ENCODE measurements around the gene BUB3. TPM values are rescaled to one million over a fixed set of nuclear protein-coding genes. Genes with fewer than 3 reads are reported as not detected.

BUB3 gene
- total RNA-seq, 3 donors from 2014 or later (not counting 1 experiment from before 2014, with no cell fraction given): 122 to 145 (median 125) TPM

- DNase-seq (peak in 1 of 2 donors; percentile 44), ATAC-seq (no peak)
- Mint-ChIP-seq H3K4me3 (no peak overlapping the region), H3K4me1 (peaks cover 7 to 21% of the 10 kb centered on the region in 2 donors), H3K27me3 (ENCODE audit: low read depth in 2 of 2) (peaks cover 73 to 77% of the 10 kb centered on the region in 2 donors), H3K27ac (no peak overlapping the region), H3K9me3 (no peaks in the 10 kb centered on the region), H3K36me3 (no peaks in the 10 kb centered on the region)
- whole genome bisulfite sequencing (ENCODE audit: insufficient coverage): 5% methylated on average over 29 of the region's 29 CpGs
- intact Hi-C loops (cut with micrococcal nuclease): no loop called here
- Histone ChIP-seq H3K27ac (ENCODE audit: low read length) (no peak overlapping the region), H3K4me1 (ENCODE audit: control insufficient read depth, insufficient read depth, low read length) (peaks cover 41% of the 10 kb centered on the region), H3K9me3 (ENCODE audit: control insufficient read depth, insufficient read depth, low read length) (no peaks in the 10 kb centered on the region), H3K27me3 (ENCODE audit: control insufficient read depth, insufficient read depth, low read length) (peaks cover 83% of the 10 kb centered on the region), H3K4me3 (ENCODE audit: low read length) (no peak overlapping the region), H3K36me3 (ENCODE audit: control insufficient read depth, insufficient read depth, low read length) (no peaks in the 10 kb centered on the region)
- TF ChIP-seq, protein P1, sequence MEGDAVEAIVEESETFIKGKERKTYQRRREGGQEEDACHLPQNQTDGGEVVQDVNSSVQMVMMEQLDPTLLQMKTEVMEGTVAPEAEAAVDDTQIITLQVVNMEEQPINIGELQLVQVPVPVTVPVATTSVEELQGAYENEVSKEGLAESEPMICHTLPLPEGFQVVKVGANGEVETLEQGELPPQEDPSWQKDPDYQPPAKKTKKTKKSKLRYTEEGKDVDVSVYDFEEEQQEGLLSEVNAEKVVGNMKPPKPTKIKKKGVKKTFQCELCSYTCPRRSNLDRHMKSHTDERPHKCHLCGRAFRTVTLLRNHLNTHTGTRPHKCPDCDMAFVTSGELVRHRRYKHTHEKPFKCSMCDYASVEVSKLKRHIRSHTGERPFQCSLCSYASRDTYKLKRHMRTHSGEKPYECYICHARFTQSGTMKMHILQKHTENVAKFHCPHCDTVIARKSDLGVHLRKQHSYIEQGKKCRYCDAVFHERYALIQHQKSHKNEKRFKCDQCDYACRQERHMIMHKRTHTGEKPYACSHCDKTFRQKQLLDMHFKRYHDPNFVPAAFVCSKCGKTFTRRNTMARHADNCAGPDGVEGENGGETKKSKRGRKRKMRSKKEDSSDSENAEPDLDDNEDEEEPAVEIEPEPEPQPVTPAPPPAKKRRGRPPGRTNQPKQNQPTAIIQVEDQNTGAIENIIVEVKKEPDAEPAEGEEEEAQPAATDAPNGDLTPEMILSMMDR (IDR thresholded peaks at IDR 0.05): no peak
Observed at GRCh38 chr10:123144697-123145541, 9.3 kb upstream of the BUB3 start.

- Mint-ChIP-seq H3K36me3 (no peaks in the 10 kb centered on the region), H3K27me3 (ENCODE audit: low read depth in 2 of 2) (peaks cover 71 to 73% of the 10 kb centered on the region in 2 donors), H3K27ac (no peak overlapping the region), H3K4me1 (peaks cover 7 to 24% of the 10 kb centered on the region in 2 donors), H3K9me3 (no peaks in the 10 kb centered on the region), H3K4me3 (no peak overlapping the region)
- no peak for DNase-seq
- WGBS (ENCODE audit: insufficient coverage): 10% methylated on average over 14 of the region's 14 CpGs
- peaks cover 47% of the 10 kb centered on the region for H3K4me1 ChIP-seq (ENCODE audit: control insufficient read depth, insufficient read depth, low read length)
- intact Hi-C loops (cut with micrococcal nuclease): no loop called here
- ATAC-seq: no peak
- H3K27me3 ChIP-seq (ENCODE audit: control insufficient read depth, insufficient read depth, low read length): peaks cover 83% of the 10 kb centered on the region
- H3K27ac ChIP-seq (ENCODE audit: low read length): no peak overlapping the region
- no peak overlapping the region for H3K4me3 ChIP-seq (ENCODE audit: low read length)
- no peaks in the 10 kb centered on the region for H3K36me3 ChIP-seq (ENCODE audit: control insufficient read depth, insufficient read depth, low read length)
- TF ChIP-seq, protein P1 (IDR thresholded peaks at IDR 0.05): no peak
- no peaks in the 10 kb centered on the region for H3K9me3 ChIP-seq (ENCODE audit: control insufficient read depth, insufficient read depth, low read length)
Observed at GRCh38 chr10:123145542-123146012, 8.6 kb upstream of the BUB3 start.

DNA sequence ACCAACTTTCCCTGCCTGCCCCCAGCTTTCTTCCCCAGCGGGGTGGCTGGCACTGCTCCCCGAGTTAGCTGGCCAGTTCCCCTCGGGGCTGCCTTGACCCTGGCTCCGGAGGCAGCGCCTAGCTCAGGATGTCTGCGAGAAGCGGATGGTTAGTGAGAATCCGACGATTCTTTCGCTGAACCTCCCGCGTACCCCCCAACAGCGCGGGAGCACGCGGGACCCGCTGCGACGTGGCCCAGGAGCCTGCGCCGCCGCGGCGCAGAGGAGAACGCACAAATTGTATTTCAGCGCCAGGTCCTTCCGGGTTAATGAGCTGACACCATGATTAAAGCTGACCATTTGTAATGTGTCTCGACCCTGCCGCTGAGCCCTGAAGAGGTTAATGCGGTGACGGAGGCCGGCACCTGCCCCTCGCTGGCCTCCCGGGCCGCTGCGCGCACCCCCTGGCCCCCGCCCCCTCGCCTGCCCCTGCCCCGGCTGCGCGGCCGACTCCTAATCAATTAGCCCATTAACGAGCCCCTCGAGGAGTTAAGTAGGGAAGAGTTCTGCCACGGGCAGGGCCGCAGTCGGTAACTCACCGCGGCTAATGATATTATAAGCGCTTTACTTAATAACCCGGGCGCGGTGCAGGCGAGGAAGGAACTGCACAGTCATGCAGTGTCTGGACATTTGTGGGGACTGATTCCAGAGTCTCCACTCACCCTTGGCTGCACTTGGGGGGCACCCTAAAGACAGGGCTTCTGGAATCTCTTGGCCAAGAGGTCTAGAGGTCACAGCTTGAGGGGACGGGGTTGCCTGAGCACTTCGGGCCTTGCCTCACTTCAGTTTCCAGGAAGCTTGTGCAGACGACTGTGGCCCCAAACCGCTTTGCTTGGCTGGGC, 7.9 kb upstream of the BUB3 start:
- no peak overlapping the region for H3K4me3 Mint-ChIP-seq
- H3K4me1 ChIP-seq (ENCODE audit: control insufficient read depth, insufficient read depth, low read length): peaks cover 54% of the 10 kb centered on the region
- H3K36me3 Mint-ChIP-seq: no peaks in the 10 kb centered on the region
- intact Hi-C loops (cut with micrococcal nuclease): no loop called here
- peaks cover 7 to 24% of the 10 kb centered on the region in 2 donors for H3K4me1 Mint-ChIP-seq
- H3K4me3 ChIP-seq (ENCODE audit: low read length): no peak overlapping the region
- peaks cover 84% of the 10 kb centered on the region for H3K27me3 ChIP-seq (ENCODE audit: control insufficient read depth, insufficient read depth, low read length)
- no peaks in the 10 kb centered on the region for H3K36me3 ChIP-seq (ENCODE audit: control insufficient read depth, insufficient read depth, low read length)
- TF ChIP-seq, protein P1 (IDR thresholded peaks at IDR 0.05): no peak
- no peaks in the 10 kb centered on the region for H3K9me3 Mint-ChIP-seq
- DNase-seq (peak in 1 of 2 donors; percentile 27), ATAC-seq (no peak)
- no peak overlapping the region for H3K27ac Mint-ChIP-seq
- no peaks in the 10 kb centered on the region for H3K9me3 ChIP-seq (ENCODE audit: control insufficient read depth, insufficient read depth, low read length)
- 4% methylated on average over 59 of the region's 59 CpGs for WGBS (ENCODE audit: insufficient coverage)
- no peak overlapping the region for H3K27ac ChIP-seq (ENCODE audit: low read length)
- H3K27me3 Mint-ChIP-seq (ENCODE audit: low read depth in 2 of 2): peaks cover 66 to 71% of the 10 kb centered on the region in 2 donors
